HG02885 (cell line): ENCODE results near the gene LILRB2.
"Not testable (repeated sequence)": the region's sequence is repeated elsewhere in the genome, so short reads cannot be mapped to it uniquely, and the experiment has no call there.

ENCODE experiments used
- ATAC-seq: cut with Tn5 transposase; IDR thresholded peaks from one replicate; pipeline ENCODE4 v1.9.1; 2021; ENCODE audit warnings: mild to moderate bottlenecking; ENCODE audit not compliant: unreplicated experiment, poor library complexity

LILRB2 gene

GRCh38 chr19:54275951-54276350 is 5.0 kb downstream of the LILRB2 start:
- ATAC-seq: no peak

DNA sequence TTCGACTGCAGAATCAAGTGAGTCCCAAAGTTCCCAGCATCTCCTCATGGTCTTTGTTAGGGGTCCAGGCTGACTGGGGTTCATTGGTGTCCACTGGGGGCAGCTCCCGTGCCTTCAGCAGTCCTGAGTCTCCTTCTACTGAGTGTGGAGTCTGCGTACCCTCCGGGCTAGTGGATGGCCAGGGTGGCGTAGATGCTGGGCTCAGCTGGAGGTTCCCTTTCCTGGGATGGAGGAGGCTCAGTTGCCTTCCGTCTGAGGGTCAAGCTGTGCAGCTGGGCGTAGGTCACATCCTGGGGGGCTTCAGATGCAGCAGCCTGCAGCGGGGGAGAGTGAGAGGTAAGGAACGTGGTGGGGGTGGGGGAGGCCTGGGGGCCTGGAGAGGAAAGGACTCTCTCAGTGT is 6.4 kb downstream of the LILRB2 start:
- not testable (repeated sequence) for ATAC-seq

DNA sequence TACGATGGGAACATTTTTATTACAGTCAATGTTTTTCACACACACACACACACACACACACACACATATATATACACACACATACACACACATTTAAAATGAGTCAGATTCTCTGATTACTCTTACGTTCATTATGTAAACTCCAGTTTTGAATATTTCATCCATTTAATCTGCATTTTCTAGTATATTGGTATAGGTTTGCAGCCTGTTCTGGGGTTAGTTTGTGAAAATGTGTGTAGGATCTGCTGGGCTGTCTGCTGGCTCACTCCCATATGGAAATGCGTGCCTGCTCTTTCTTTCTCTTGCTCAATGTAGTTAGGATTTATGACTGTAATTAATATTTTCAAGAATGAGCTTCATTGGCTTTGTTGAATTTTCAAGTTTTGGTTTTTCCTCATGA is 7.1 kb downstream of the LILRB2 start:
- no peak for ATAC-seq

DNA sequence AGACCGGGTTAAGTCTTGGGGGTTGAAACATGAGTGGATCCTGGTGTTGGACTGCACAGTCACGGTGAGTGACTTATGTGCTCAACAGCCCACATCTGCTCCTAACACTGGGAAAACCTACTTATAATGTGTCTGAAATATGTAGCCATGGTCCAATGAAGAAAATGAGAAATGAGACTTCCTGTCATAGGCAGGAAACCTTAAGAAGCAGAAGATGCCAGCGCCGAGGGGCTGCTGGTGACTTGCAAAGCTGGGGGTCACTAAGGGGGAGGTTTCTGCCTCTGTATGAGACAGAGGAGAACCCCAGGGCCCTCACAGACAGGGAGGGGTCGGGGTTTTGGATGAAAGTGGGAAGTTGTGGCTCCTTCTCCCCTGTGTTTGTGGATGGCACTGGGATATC is 8.7 kb downstream of the LILRB2 start:
- not testable (repeated sequence) for ATAC-seq

GRCh38 chr19:54271587-54271986 is 9.3 kb downstream of the LILRB2 start:
- not testable (repeated sequence) for ATAC-seq

GRCh38 chr19:54271106-54271505 is 9.8 kb downstream of the LILRB2 start:
- no peak for ATAC-seq

DNA sequence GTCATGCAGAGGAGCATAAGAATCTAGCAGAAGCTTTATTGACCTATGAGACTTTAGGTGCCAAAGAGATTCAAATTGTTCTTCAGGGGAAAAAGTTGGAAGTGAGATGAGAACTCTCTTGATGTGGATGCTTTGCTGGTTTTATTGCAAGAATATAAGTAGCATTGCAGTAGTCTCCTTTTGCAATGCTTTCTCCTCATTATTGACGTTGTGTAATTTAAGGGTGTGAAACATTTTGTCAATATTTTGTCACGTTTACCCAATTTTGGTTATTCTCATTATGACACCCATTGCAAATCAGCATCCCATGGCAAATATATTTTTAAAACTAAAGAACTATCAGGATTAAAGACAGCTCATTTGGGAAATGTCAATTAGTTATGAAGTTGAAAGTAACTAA is 12.0 kb downstream of the LILRB2 start:
- ATAC-seq: no peak

DNA sequence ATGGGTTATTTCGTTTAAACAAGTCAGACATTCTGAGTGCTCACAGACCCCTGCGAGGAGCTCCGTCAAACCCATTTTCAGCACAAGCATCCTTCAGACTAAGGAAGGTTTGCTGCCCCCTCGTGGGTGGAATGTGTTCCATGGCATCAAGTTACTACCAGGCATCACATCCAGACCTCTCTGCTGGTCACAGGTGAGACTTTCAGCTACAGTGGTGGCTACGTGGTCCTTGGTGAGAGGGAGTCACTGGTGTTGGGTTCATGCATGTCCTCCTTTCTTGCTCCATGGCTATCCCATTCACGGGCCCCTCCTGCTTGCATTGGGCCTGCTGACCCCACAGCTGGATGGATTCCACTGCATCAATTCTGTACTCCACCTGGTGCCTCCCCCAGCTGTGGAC is 14.8 kb downstream of the LILRB2 start:
- ATAC-seq: no peak

DNA sequence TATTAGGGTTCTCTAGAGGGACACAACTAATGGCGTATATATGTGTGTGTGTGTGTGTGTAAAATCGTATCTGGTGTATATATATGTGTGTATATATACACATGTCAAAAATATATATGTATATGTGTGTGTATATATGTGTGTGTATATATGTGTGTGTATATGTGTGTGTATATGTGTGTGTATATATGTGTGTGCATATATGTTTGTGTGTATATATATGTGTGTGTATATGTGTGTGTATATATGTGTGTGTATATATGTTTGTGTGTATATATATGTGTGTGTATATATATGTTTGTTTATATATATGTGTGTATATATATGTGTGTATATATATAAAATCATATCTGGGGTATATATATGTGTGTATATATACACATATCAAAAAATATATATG is 18.4 kb downstream of the LILRB2 start:
- no peak for ATAC-seq

DNA sequence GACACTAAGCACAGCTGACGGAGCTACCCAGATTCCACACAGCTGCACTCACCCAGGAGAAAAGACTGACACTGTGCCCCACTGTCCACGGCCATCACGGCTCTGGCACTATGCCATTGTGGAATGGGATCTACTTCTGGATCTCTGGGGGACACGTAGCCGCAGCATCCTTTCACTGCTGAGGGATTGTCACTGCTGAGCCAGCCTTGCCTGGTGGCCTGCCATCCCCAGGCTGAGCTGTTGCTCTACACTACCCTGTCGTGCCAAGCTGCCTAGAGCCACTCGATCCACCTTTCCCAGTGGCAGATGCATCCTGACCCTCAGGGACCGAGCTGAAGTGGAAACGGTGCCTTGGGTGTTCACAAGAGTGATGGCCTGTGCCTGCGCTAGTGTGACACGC is 18.8 kb downstream of the LILRB2 start:
- no peak for ATAC-seq

- no peak for ATAC-seq
These were observed 23.8 kb downstream of the LILRB2 start, which contains the start of gene LILRB5 for GRCh38 chr19:54257116-54257480. LILRB5 (minus strand) TSS chr19:54257273; CDS start chr19:54257193, 80 bp downstream.

DNA sequence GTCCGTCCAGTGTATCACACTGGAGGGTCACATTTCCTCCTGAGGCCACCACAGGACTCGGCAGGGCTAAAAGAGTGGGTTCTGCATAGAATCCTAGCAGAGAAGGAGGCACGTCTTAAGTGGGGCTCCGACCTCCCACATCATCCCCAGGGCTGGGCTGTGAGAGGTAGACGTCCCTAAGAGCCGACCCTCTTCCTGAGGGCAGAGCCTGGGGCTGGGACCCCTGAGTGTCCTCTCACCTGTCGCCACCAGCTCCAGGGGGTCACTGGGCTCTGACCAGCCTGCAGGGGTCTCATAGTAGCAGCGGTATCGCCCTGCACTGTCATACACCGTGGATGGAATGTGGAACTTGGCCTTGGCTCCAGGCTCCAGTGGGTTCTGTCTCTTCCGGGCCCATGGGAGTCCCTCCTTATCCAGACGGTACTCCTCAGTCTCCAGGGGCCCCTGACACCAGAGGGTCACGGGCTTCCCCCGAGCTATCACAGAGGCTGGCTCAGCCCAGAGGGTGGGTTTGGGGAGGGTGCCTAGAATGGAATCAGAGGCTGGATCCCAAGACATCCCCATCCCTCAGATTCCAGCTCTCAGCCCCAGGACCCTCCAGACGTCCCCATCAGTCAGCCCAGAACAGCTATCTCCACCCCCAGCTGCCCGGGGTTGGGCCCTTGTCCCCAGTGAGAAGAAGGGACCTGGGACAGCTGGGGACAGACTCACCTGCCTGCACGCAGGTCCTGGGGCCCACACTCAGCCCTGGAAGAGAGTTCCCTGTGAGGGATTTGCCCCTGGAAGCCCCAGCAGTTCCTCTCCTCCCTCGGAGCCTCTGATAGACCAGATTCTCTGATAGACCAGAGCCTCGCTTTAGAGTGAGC is 24.4 kb downstream of the LILRB2 start:
- no peak for ATAC-seq

GRCh38 chr19:54255105-54255775 is 25.7 kb downstream of the LILRB2 start:
- ATAC-seq: no peak

DNA sequence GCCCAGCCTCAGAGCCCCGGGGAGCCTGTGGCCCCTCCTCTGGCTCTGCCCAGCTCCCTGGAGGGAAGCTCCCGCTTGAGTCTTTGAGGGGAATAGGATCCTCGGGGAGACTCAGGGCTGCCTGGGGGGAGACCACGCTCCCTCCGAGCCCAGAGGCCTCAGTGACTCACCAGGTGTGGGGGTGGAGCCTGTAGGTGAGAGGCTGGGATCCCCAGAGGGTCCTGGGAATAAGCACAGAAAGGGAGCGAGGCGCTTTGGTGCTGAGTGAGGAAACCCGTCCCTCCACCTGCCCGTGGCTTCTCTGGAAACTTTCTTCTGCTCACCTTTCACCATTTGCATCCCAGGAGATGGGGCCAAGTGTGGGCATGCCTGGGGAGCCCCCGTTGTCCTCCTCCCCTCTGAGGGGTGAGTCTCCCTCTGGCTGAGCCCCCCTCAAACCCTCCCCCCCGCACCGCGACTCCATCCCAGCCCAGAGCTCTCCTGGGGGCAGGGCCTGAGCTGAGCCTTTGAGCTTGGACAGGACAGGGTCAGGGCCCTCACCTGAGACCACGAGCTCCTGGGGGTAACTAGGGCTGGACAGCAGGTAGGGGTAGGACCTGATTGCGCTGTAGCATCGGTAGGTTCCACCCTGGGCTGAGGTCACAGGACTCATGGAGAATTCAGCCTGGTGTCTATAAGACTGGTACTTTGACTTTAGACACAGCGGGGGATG is 26.6 kb downstream of the LILRB2 start:
- no peak for ATAC-seq

- ATAC-seq: no peak
These were observed 27.3 kb downstream of the LILRB2 start for GRCh38 chr19:54253331-54254194.

- no peak for ATAC-seq
These were observed 28.1 kb downstream of the LILRB2 start for GRCh38 chr19:54252845-54253244.

GRCh38 chr19:54252243-54252642 is 28.7 kb downstream of the LILRB2 start:
- ATAC-seq: no peak

DNA sequence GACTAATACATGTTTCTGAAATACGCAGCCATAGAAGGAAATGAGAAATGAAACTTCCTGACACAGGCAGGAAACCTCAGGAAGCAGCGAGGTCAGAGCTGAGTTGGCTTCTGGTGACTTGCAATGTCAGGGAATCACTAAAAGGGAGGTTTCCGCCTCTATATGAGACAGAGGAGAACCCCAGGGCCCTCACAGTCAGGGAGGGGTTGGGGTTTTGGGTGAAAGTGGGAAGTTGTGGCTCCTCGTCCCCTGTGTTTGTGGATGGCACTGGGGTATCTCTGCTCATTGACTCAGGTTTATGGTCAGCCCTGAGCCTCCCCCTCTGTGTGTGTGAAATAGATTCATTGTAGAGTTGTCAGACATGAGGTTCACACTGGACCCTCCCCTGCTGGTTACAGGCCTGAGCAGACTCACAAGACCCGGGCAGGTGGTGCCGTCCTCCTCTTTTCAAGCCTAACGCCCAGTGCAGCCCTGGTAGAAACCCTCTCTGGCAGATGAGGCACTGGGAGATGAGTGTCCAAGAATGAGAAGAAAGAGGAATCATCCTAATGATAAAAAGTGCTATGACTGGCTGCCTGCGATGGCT is 32.8 kb downstream of the LILRB2 start:
- no peak for ATAC-seq

GRCh38 chr19:54247106-54247930 is 33.6 kb downstream of the LILRB2 start:
- ATAC-seq: no peak
